NCI-H2196 treated with DMSO at 0.1 percent for 48 hours (cell line): Measurements from ENCODE around the gene ATG14.
"Not testable (repeated sequence)": the region's sequence is repeated elsewhere in the genome, so short reads cannot be mapped to it uniquely, and the experiment has no call there.

ENCODE experiments used
- DNase-seq: peaks from one replicate; lab custom pipeline; 2025; ENCODE audit not compliant: unreplicated experiment; lab: John Stamatoyannopoulos, UW

The ATG14 gene

GRCh38 chr14:55353686-55354467 is 57.8 kb downstream of the ATG14 start:
- no peak for DNase-seq

- no peak for DNase-seq
Observed at GRCh38 chr14:55352201-55352600, 59.4 kb downstream of the ATG14 start.

- no peak for DNase-seq
Observed at GRCh38 chr14:55351111-55351510, 60.5 kb downstream of the ATG14 start.

- no peak for DNase-seq
Observed at GRCh38 chr14:55350461-55350860, 61.2 kb downstream of the ATG14 start.

- no peak for DNase-seq
Observed at GRCh38 chr14:55349565-55349964, 62.1 kb downstream of the ATG14 start.

- DNase-seq: no peak
Observed at GRCh38 chr14:55348766-55349453, 62.7 kb downstream of the ATG14 start.

- no peak for DNase-seq
Observed at GRCh38 chr14:55347748-55348147, 63.9 kb downstream of the ATG14 start.

- no peak for DNase-seq
Observed at GRCh38 chr14:55347040-55347439, 64.6 kb downstream of the ATG14 start.

- DNase-seq: not testable (repeated sequence)
Observed at GRCh38 chr14:55344582-55345163, 67.0 kb downstream of the ATG14 start.

GRCh38 chr14:55341781-55342180 is 69.8 kb downstream of the ATG14 start:
- no peak for DNase-seq

GRCh38 chr14:55340482-55340881 is 71.1 kb downstream of the ATG14 start:
- DNase-seq: peak; percentile 27

- DNase-seq: no peak
Observed at GRCh38 chr14:55339770-55340169, 71.9 kb downstream of the ATG14 start.

GRCh38 chr14:55336691-55337090 is 74.9 kb downstream of the ATG14 start:
- DNase-seq: no peak

- DNase-seq: no peak
Observed at GRCh38 chr14:55336162-55336561, 75.5 kb downstream of the ATG14 start.

GRCh38 chr14:55333711-55334485 is 77.7 kb downstream of the ATG14 start:
- no peak for DNase-seq

- no peak for DNase-seq
Observed at GRCh38 chr14:55332654-55333570, 78.7 kb downstream of the ATG14 start.

GRCh38 chr14:55329999-55330710 is 81.5 kb downstream of the ATG14 start:
- DNase-seq: no peak

GRCh38 chr14:55328317-55328716 is 83.3 kb downstream of the ATG14 start:
- DNase-seq: no peak

- DNase-seq: no peak
Observed at GRCh38 chr14:55327179-55327578, 84.5 kb downstream of the ATG14 start.

- no peak for DNase-seq
Observed at GRCh38 chr14:55324812-55325211, 86.8 kb downstream of the ATG14 start.
